Esophagus muscularis mucosa (tissue), 4 donors: ENCODE data around the gene CX3CR1.

ENCODE experiments used
- CTCF ChIP-seq, 3 experiments: fragments of 200-600 bp in 2 of 3; fragments of 450-650 bp in 1 of 3; sonication (generic) in 2 of 3; IDR thresholded peaks; one replicate each; pipeline ENCODE4 v1.5.1; 2017 to 2019; ENCODE audit warnings: antibody characterized with exemption in 3 of 3, mild to moderate bottlenecking in 2 of 3, moderate library complexity in 1 of 3
- EP300 ChIP-seq: sonication (generic); formaldehyde crosslinking; IDR thresholded peaks from one replicate; pipeline ENCODE4 v1.6.1; 2017; ENCODE audit warnings: antibody characterized with exemption
- POLR2A ChIP-seq: fragments of 450-650 bp; IDR thresholded peaks from one replicate; pipeline ENCODE4 v1.6.1; 2017; ENCODE audit warnings: antibody characterized with exemption, moderate library complexity, mild to moderate bottlenecking, low read depth

DNA sequence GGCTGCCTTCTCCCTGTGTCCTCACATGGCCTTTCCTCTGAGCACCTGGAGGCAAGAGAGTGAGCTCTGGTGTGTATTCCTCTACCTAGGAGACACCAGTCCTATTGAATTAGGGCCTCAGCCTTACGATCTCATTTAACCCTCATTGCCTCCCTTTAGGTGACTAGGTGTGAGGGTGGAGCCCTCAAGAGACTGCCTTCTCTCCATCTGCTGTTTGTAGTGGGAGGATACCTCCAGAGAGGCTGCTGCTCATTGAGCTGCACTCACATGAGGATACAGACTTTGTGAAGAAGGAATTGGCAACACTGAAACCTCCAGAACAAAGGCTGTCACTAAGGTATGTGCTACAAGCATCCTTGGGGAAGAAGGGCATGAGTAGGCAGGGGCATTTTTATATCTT, 49.7 kb upstream of the CX3CR1 start, which contains the start of gene CCR8:
- TF ChIP-seq CTCF (IDR thresholded peaks at IDR 0.05) = no peak
- TF ChIP-seq POLR2A = no peak
- no peak for TF ChIP-seq EP300
